GM18907 (cell line): ENCODE measurements around the gene C4BPA.
A peak's percentile ranks its signal among the peaks of the same experiment; 100 is the strongest.

Experiments
- ATAC-seq: cut with Tn5 transposase; IDR thresholded peaks from one replicate; pipeline ENCODE4 v1.9.1; 2021; ENCODE audit warnings: mild to moderate bottlenecking, moderate library complexity; ENCODE audit not compliant: unreplicated experiment

C4BPA gene

DNA sequence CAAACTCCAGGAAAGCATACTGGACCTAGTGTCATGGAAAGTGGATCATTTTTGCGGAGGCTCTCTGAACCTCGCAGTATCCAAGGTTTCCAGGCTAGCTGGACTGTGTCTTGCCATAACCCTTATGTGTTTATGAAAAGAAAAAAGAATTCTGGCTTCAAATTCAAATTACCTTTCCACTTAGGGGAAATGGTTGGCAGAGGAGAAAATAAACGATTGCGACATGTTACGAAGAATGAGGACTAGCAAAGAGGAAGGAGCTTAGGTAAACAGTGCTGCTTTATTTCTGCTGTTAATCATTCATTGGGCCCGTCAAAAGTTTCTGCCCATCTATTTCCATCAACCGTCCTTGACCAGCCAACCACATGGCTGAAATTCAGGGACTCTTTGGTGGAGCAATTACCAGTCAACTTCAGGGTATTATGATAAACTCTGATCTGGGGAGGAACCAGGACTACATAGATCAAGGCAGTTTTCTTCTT is at the start of gene C4BPA:
Gene C4BPA (plus strand): TSS at position 342 of the 482 bp plus-strand sequence. CDS start 8,793 bp downstream, outside the sequence.
- ATAC-seq, result no peak

DNA sequence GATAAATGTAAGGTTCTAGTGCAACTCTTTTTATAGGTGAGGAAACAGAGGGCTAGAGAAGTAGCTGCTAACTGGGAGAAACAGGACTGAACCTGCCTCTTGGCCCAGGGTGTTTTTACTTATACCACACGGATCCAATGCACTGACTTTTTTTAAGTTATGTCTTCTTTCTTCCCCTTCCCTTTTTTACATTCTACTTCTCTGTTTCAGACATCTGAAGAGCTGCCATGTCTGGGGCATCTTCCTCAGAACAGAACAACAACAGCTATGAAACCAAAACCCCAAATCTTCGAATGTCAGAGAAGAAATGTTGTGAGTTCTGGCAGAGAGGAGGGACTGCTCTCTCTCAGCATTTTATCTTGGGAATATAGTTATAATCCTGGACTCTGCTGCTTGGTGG is 49.5 kb upstream of the C4BPA start:
- no peak for ATAC-seq

- ATAC-seq, result no peak
Measured at GRCh38 chr1:207055386-207056001, 48.5 kb upstream of the C4BPA start.

DNA sequence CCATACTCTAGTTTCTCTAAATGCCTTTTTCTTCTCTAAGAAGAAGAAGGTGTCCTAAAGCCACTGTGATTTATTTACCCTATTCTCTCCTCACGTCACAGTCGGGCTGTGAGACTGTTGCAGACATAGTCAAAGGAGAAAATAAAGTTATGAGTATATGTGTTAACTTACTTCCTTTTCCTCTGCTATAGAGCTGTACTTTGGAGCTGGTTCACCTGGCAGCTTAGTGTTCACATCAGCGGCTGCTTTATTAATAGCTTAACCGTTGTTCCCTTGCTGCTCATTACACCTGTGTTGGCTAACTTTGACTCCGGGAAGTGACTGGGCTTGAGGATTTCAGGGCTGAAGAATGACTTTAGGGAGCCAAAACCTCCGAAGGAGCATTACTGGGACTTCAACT is 47.4 kb upstream of the C4BPA start:
- no peak for ATAC-seq

DNA sequence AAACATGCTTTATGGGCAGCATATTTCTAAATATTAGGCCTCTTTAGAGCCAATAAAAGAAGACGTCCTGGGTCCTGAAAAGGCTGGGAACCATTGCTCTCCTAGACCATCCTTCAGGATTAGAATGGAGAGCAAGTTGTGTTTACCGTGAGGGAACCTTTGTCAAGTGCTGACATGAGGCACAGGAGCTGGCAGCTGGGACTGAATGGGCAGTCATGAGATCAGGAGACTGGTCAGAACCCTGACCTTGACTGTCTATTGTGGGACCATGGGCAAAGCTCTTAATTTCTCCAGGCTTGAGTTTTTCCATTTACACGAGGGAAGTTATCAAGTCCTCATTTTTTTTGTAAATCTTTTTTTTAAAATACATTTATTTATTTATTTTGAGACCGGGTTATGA is 45.8 kb upstream of the C4BPA start:
- ATAC-seq, result no peak

DNA sequence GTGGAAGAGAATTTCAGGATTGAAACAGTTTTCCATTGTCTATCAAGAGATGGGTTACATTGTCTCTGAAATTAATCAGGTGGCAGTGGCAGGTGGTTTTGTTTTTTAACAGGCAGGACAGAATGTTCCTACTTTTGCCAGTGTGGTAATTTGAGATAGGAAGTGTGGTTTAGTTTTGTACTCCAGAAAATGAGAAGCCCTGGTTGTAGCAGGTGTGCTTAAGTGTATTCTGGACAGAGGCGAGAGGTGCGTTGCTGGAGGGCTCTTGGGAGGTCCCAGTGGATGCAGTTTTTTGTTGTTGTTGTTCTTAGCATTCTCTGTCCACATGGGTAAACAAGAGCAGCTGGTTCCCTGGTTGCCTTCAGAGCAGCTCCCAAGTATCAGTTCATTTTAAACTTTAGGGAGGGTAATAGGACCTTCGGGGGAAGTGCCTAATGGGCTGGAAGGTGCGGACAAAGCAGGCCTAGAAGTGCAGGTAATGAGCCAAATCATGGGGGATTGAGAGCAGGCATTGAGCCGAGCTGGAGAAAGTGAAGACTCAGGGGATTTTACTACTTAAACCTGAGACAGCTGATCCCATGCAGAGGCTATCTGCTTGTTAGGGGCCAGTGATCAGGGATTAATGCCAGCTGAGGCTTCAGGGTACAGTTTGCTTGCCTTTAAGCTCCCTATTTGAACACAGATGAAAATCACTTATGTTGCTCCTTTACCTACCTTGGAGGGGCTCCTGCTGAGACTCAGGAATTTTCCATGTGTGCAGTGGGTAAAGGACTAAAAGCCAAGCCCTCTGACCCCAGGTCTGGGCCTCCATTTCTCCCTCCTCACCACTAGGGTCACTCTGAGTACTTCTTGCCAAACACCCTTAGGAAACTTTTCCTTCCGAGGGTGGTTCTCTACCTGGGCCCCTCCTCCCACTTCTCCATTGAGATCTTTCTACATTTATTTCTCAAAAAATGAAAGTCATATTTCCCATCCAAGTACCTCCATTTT is 44.9 kb upstream of the C4BPA start:
- no peak for ATAC-seq

- no peak for ATAC-seq
Measured at GRCh38 chr1:207059881-207060280, 44.2 kb upstream of the C4BPA start.

- no peak for ATAC-seq
Measured at GRCh38 chr1:207060596-207060995, 43.4 kb upstream of the C4BPA start.

GRCh38 chr1:207062058-207062457 is 42.0 kb upstream of the C4BPA start:
- no peak for ATAC-seq

GRCh38 chr1:207063014-207063413 is 41.0 kb upstream of the C4BPA start:
- ATAC-seq, result no peak

DNA sequence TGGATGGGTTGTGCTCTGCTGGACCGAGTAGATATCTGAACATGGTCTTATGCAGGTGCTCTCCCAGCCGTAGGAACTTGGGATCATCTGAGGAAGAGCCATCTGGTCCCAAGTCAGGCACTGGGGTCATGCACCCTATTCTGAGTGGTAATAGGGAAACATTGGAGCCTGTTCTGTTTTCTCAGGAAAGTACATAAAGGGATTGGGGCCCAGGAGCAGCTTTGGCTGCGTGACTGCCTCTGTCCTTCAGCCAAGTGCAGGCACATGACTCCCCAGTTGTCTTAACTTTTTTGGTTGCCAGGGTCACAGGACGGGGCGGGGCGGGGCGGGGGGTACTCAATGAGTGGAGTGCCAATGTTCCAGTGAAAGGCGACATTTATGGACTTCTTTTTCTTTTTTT is 39.5 kb upstream of the C4BPA start:
- ATAC-seq, result no peak

- ATAC-seq, result no peak
Measured at GRCh38 chr1:207067185-207067584, 36.8 kb upstream of the C4BPA start.

DNA sequence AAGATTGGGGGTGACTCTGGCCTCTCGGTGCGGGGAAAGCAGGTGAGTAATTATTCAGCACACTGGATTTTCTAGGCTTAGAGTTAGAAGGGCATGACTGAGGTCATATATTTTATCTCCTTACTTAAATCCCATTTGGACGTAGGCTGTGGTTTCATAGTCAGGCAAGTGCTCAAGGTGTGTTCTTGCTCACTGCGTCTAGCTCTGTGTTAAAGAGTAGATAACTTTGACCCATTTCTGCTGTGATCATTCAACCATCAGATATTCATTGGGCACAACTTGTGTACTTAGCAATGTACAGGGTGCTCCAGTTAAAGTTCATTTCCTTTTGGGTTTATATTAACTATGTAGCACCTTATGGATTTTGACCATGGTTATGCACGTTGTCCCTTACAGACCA is 36.4 kb upstream of the C4BPA start:
- ATAC-seq, result no peak

GRCh38 chr1:207069061-207069460 is 35.0 kb upstream of the C4BPA start:
- no peak for ATAC-seq

DNA sequence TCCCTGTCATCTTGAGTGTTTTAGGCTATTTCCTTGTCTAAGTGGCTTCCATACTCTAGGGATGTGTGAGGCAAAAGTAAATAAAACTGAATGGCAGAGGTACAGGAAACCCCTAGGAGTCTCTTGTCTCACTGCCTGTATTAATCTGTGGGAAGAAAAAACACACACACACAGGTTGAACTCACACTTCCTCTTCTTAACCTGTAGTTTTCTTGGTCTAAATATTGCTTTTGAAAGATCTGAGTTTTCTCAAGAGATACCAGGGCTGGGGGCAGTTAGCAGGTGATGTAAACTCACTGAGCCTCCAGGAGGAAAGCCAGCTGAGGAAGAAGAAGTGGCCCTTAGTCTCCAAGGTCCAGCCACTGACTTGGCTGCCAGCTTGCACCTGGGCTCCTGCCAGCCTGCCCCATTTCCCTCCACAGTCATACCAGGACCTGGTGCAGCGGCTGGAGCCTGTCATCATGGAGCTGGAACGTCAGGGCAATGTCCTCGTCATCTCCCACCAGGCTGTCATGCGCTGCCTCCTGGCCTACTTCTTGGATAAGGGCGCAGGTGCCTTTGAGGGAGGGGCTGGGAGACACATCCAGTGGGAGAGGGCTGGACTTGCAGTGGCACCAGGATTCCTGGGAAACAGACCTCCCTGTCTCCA is 34.1 kb upstream of the C4BPA start:
- ATAC-seq, result peak; percentile 55

GRCh38 chr1:207070811-207071210 is 33.2 kb upstream of the C4BPA start:
- ATAC-seq, result no peak

DNA sequence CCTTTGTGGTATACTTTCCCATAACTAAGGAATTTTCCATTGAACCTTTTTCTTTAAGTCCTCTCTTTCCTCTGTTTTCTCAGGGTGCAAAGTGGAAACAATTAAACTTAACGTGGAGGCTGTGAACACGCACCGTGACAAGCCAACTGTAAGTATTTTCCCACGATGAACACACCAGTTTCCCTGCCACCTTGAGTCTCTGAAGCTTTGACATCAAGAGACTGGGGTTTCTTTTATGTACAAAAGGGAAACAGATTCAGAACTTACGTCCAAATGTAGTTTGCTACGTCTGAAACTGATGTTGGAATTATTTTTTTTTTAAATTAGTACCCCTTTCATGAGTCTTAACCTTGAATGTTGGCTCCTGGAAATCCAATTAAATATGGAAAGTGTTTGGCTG is 32.6 kb upstream of the C4BPA start:
- no peak for ATAC-seq

- ATAC-seq, result no peak
Measured at GRCh38 chr1:207072233-207072632, 31.8 kb upstream of the C4BPA start.

- ATAC-seq, result no peak
Measured at GRCh38 chr1:207073906-207074820, 29.9 kb upstream of the C4BPA start.

DNA sequence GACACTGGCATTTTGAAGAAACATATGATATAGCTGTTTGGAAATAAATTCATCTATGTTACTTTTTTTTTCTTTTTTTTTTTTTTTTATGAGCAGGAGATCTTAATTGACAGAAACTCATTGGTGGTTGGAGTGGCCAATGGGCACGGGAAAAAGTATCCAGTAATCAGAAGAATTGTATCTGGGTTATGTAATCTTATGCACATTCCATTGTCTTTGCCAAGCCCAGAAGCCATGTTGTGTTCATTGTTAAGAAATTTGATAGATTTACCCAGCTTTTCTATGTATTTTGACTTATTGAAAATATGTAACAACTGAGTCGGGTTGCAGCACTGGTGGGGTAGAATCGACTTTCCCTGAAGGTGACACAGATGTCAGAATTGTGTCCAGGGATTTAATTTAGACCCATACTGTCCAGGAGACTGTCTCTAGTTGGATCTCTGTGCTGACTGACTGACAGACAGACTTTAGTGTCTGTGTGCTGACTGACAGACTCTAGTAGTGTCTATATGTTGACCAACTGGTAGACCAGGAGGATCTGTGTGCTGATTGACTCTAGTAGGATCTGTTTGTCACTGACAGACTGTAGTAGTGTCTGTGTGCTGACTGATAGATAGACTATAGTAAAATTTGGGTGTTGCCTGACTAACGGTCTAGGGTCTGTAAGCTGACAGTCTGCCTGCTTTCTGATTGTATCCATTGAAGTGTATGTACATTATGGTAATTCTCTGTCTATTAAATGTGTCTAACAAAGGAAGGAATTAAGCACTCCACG is 27.7 kb upstream of the C4BPA start:
- ATAC-seq, result no peak
